Uterus (tissue), 2 donors: Measurements from ENCODE around the gene MRPL48.

Source experiments
- POLR2A ChIP-seq, 2 donors: fragments of 450-650 bp; IDR thresholded peaks; one replicate each; pipeline ENCODE4 v1.6.1; 2016; ENCODE audit warnings: antibody characterized with exemption in 2 of 2, mild to moderate bottlenecking in 1 of 2, moderate library complexity in 1 of 2
- TF ChIP-seq, protein P1 (sequence below), 4 experiments: fragments of 200-600 bp in 2 of 4; fragments of 450-650 bp in 2 of 4; sonication (generic) in 2 of 4; IDR thresholded peaks; one replicate each; pipeline ENCODE4 v1.5.1; 2016 to 2019; ENCODE audit warnings: antibody characterized with exemption in 4 of 4, mild to moderate bottlenecking in 2 of 4, moderate library complexity in 1 of 4

DNA sequence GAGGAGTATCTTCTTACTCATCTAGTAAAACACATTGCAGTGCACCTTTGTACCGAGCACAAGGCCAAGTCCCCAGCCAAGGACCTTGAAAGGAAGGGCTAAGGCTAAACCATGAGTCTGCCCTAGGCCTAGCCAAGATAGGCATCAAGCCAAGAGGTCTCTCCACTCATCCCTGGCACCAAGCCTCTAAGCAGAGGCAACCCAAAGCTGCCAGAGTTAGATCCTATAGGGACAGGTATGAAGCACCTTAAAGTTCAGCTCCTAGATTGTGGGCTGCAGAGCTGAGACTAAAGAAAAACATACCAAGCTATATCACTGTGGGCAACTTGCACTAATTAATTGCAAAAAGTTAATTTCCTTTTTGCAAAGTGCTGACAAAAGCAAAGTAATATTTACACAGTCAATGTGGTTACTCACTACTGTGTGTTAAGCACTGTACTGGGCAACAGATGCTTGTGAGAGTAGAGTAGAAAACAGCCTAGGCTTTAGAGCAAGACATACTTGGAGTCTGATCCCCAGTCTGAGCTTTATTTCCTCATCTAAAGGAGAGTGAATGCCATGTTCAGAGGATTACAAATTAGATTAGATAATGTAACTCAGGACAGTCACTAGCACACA lies 81.8 kb downstream of the MRPL48 start:
- TF ChIP-seq POLR2A (IDR thresholded peaks at IDR 0.05): no peak
- TF ChIP-seq, protein P1, sequence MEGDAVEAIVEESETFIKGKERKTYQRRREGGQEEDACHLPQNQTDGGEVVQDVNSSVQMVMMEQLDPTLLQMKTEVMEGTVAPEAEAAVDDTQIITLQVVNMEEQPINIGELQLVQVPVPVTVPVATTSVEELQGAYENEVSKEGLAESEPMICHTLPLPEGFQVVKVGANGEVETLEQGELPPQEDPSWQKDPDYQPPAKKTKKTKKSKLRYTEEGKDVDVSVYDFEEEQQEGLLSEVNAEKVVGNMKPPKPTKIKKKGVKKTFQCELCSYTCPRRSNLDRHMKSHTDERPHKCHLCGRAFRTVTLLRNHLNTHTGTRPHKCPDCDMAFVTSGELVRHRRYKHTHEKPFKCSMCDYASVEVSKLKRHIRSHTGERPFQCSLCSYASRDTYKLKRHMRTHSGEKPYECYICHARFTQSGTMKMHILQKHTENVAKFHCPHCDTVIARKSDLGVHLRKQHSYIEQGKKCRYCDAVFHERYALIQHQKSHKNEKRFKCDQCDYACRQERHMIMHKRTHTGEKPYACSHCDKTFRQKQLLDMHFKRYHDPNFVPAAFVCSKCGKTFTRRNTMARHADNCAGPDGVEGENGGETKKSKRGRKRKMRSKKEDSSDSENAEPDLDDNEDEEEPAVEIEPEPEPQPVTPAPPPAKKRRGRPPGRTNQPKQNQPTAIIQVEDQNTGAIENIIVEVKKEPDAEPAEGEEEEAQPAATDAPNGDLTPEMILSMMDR (IDR thresholded peaks at IDR 0.05): no peak
